Neural crest cell (in vitro differentiated cells): ENCODE results near the gene THBS3. TPM values are rescaled to one million over a fixed set of nuclear protein-coding genes. Genes with fewer than 3 reads are reported as not detected.

Experiments
- DNase-seq: peaks from one replicate; pipeline ENCODE4 v3.0.0; 2021; ENCODE audit warnings: low read depth, mixed read lengths, low spot score
- H3K27ac Mint-ChIP-seq: one replicate; pipeline ENCODE4 v1.8.0; 2021; ENCODE audit warnings: mild to moderate bottlenecking, mixed read lengths; ENCODE audit not compliant: unreplicated experiment
- H3K27me3 Mint-ChIP-seq: 2 replicates; pipeline ENCODE4 v1.8.0; 2021; ENCODE audit warnings: low read depth, mild to moderate bottlenecking, mixed read lengths
- H3K36me3 Mint-ChIP-seq: 2 replicates; pipeline ENCODE4 v1.8.0; 2021; ENCODE audit warnings: low read depth, mild to moderate bottlenecking, mixed read lengths
- H3K4me1 Mint-ChIP-seq: 2 replicates; pipeline ENCODE4 v1.8.0; 2021; ENCODE audit warnings: mixed read lengths
- H3K4me3 Mint-ChIP-seq: one replicate; pipeline ENCODE4 v1.8.0; 2021; ENCODE audit warnings: mild to moderate bottlenecking, mixed read lengths
- H3K9me3 Mint-ChIP-seq: 2 replicates; pipeline ENCODE4 v1.8.0; 2021; ENCODE audit warnings: mixed read lengths
- CTCF ChIP-seq: fragments of 200-600 bp; sonication (generic); conservative IDR thresholded peaks from 2 replicates; pipeline ENCODE4 v1.5.0; 2021; ENCODE audit warnings: antibody characterized with exemption, mild to moderate bottlenecking
- total RNA-seq: library from RNA; stranded (reverse); gene quantifications from 2 replicates; pipeline ENCODE4 v1.2.1, GENCODE V29; 2021

The THBS3 gene
- total RNA-seq, 1 donor from 2014 or later = 21.4 TPM

- Mint-ChIP-seq H3K27me3 (peaks cover 27% of the 10 kb centered on the region), H3K36me3 (peaks cover 32% of the 10 kb centered on the region), H3K4me1 (peaks cover 48% of the 10 kb centered on the region), H3K9me3 (no peaks in the 10 kb centered on the region), H3K4me3 (peak overlapping the region; percentile 83), H3K27ac (peak overlapping the region; percentile 62)
- TF ChIP-seq CTCF = no peak
- no peak for DNase-seq
Observed at GRCh38 chr1:155202731-155203515, 4.8 kb downstream of the THBS3 start.

GRCh38 chr1:155202198-155202597, 5.5 kb downstream of the THBS3 start:
- H3K27ac Mint-ChIP-seq = peak overlapping the region; percentile 62
- peaks cover 47% of the 10 kb centered on the region for H3K4me1 Mint-ChIP-seq
- peak overlapping the region; percentile 83 for H3K4me3 Mint-ChIP-seq
- no peak for TF ChIP-seq CTCF
- H3K9me3 Mint-ChIP-seq = no peaks in the 10 kb centered on the region
- H3K27me3 Mint-ChIP-seq = peaks cover 21% of the 10 kb centered on the region
- peaks cover 36% of the 10 kb centered on the region for H3K36me3 Mint-ChIP-seq
- DNase-seq = no peak

- Mint-ChIP-seq H3K36me3 (peaks cover 41% of the 10 kb centered on the region), H3K27ac (no peak overlapping the region), H3K9me3 (no peaks in the 10 kb centered on the region), H3K27me3 (peaks cover 18% of the 10 kb centered on the region), H3K4me3 (peak overlapping the region; percentile 83), H3K4me1 (peaks cover 49% of the 10 kb centered on the region)
- no peak for DNase-seq
- no peak for TF ChIP-seq CTCF
Observed at GRCh38 chr1:155200920-155201319, 6.8 kb downstream of the THBS3 start.

GRCh38 chr1:155199792-155200191, 7.9 kb downstream of the THBS3 start:
- Mint-ChIP-seq H3K9me3 (no peaks in the 10 kb centered on the region), H3K27me3 (peaks cover 11% of the 10 kb centered on the region), H3K36me3 (peaks cover 41% of the 10 kb centered on the region), H3K4me1 (peaks cover 55% of the 10 kb centered on the region), H3K27ac (no peak overlapping the region), H3K4me3 (peak overlapping the region; percentile 83)
- DNase-seq = no peak
- no peak for TF ChIP-seq CTCF

- Mint-ChIP-seq H3K4me1 (peaks cover 65% of the 10 kb centered on the region), H3K27me3 (peaks cover 8% of the 10 kb centered on the region), H3K36me3 (peaks cover 41% of the 10 kb centered on the region), H3K9me3 (no peaks in the 10 kb centered on the region), H3K4me3 (peak overlapping the region; percentile 96), H3K27ac (no peak overlapping the region)
- TF ChIP-seq CTCF = no peak
- DNase-seq = no peak
Observed at GRCh38 chr1:155198547-155198906, 9.2 kb downstream of the THBS3 start.
